HuH-7 (cell line): ENCODE results near the gene GRIFIN.

ENCODE experiments used
- DNase-seq: peaks from one replicate; pipeline ENCODE4 v3.0.0; 2011; ENCODE audit warnings: low spot score

GRIFIN gene

GRCh38 chr7:2432910-2433712 is 43.1 kb downstream of the GRIFIN start:
- DNase-seq = no peak

- peak; percentile 83 for DNase-seq
Observed at GRCh38 chr7:2431260-2431867, 44.8 kb downstream of the GRIFIN start.

- DNase-seq = no peak
Observed at GRCh38 chr7:2425749-2426148, 50.4 kb downstream of the GRIFIN start.
